Liver (tissue), 9 donors: ENCODE data around the gene MIPEP. TPM values are rescaled to one million over a fixed set of nuclear protein-coding genes. Genes with fewer than 3 reads are reported as not detected.
A peak's percentile ranks its signal among the peaks of the same experiment; 100 is the strongest.

Experiments
- DNase-seq: peaks from one replicate; pipeline ENCODE4 v3.0.0-alpha.2; 2017; ENCODE audit warnings: low spot score
- H3K27ac ChIP-seq, 2 donors: one replicate each; pipeline ENCODE4 v1.7.0; 2013; ENCODE audit warnings: inconsistent platforms in 2 of 2, low read length in 2 of 2, control low read depth in 1 of 2, low read depth in 1 of 2, mild to moderate bottlenecking in 1 of 2
- H3K27me3 ChIP-seq, 4 donors: one replicate each; pipeline versions ENCODE4 v1.6.1 to v1.7.0; 2013; ENCODE audit warnings: low read length in 3 of 4, inconsistent platforms in 1 of 4, mild to moderate bottlenecking in 1 of 4, moderate library complexity in 1 of 4; ENCODE audit not compliant: control insufficient read depth in 4 of 4, insufficient read depth in 4 of 4
- H3K36me3 ChIP-seq, 4 donors: one replicate each; pipeline versions ENCODE4 v1.6.1 to v1.7.0; 2013; ENCODE audit warnings: low read length in 3 of 4, mild to moderate bottlenecking in 3 of 4, low read depth in 1 of 4, moderate library complexity in 1 of 4; ENCODE audit not compliant: control insufficient read depth in 4 of 4, insufficient read depth in 3 of 4
- H3K4me1 ChIP-seq, 4 donors: one replicate each; pipeline versions ENCODE4 v1.6.1 to v1.7.0; 2013; ENCODE audit warnings: low read length in 3 of 4, mild to moderate bottlenecking in 3 of 4, moderate library complexity in 1 of 4; ENCODE audit not compliant: control insufficient read depth in 4 of 4, insufficient read depth in 4 of 4
- H3K4me3 ChIP-seq, 3 donors: one replicate each; pipeline versions ENCODE4 v1.6.1 to v1.7.0; 2013; ENCODE audit warnings: low read length in 3 of 3, control low read depth in 1 of 3, low read depth in 1 of 3, mild to moderate bottlenecking in 1 of 3
- H3K9ac ChIP-seq, 2 donors: one replicate each; pipeline ENCODE4 v1.7.0; 2013; ENCODE audit warnings: low read length in 2 of 2, mild to moderate bottlenecking in 2 of 2, moderate library complexity in 2 of 2, control low read depth in 1 of 2, low read depth in 1 of 2
- H3K9me3 ChIP-seq, 4 donors: one replicate each; pipeline versions ENCODE4 v1.6.1 to v1.7.0; 2013; ENCODE audit warnings: low read length in 3 of 4; ENCODE audit not compliant: control insufficient read depth in 4 of 4
- ATF3 ChIP-seq: IDR thresholded peaks from 2 replicates; pipeline ENCODE4 v1.6.1; 2016; ENCODE audit warnings: antibody characterized with exemption
- CTCF ChIP-seq: fragments of 150-350 bp; IDR thresholded peaks from 2 replicates; pipeline ENCODE4 v1.5.1; 2017; ENCODE audit warnings: improper control_type of control experiment, low read depth, low read length; ENCODE audit not compliant: missing input control
- EGR1 ChIP-seq, 2 donors: IDR thresholded peaks; 2 replicates each; pipeline ENCODE4 v1.6.1; 2016 to 2018; ENCODE audit warnings: antibody characterized with exemption in 2 of 2, low read depth in 2 of 2
- FOXA2 ChIP-seq: IDR thresholded peaks from 2 replicates; pipeline ENCODE4 v1.6.1; 2016; ENCODE audit warnings: antibody characterized with exemption
- HNF4G ChIP-seq: IDR thresholded peaks from 2 replicates; pipeline ENCODE4 v1.6.1; 2016; ENCODE audit warnings: antibody characterized with exemption
- JUND ChIP-seq, 2 donors: IDR thresholded peaks; 2 replicates each; pipeline ENCODE4 v1.6.1; 2016; ENCODE audit warnings: antibody characterized with exemption in 2 of 2
- NR2F2 ChIP-seq: IDR thresholded peaks from 2 replicates; pipeline ENCODE4 v1.6.1; 2016; ENCODE audit warnings: antibody characterized with exemption
- RAD21 ChIP-seq, 2 donors: IDR thresholded peaks; 2 replicates each; pipeline ENCODE4 v1.6.1; 2016; ENCODE audit warnings: antibody characterized with exemption in 2 of 2, mild to moderate bottlenecking in 2 of 2
- REST ChIP-seq: IDR thresholded peaks from 2 replicates; pipeline ENCODE4 v1.6.1; 2016; ENCODE audit warnings: antibody characterized with exemption, mild to moderate bottlenecking
- RXRA ChIP-seq, 2 donors: IDR thresholded peaks; 2 replicates each; pipeline ENCODE4 v1.6.1; 2017 to 2018; ENCODE audit warnings: antibody characterized with exemption in 2 of 2, mild to moderate bottlenecking in 1 of 2
- TAF1 ChIP-seq: conservative IDR thresholded peaks from 2 replicates; pipeline ENCODE4 v1.6.1; 2016; ENCODE audit warnings: antibody characterized with exemption, mild to moderate bottlenecking
- YY1 ChIP-seq: IDR thresholded peaks from 2 replicates; pipeline ENCODE4 v1.6.1; 2016; ENCODE audit warnings: antibody characterized with exemption, mild to moderate bottlenecking
- ZBTB33 ChIP-seq: IDR thresholded peaks from 2 replicates; pipeline ENCODE4 v1.6.1; 2016; ENCODE audit warnings: antibody characterized with exemption
- WGBS: extraction: QIAGEN DNeasy Blood & Tissue Kit; methylation state at CpG from one replicate; pipeline ENCODE4 v1.1.7; 2013; 5-methylcytosine and 5-hydroxymethylcytosine counted together
- polyA plus RNA-seq, 2 donors: library from polyadenylated mRNA; stranded (reverse) in 1 of 2; unstranded in 1 of 2; fragments of 200-250 nt in 1 of 2; fragments of >200 nt in 1 of 2; fragmentation: Nextera tagmentation in 1 of 2; extraction: Ambion mirVana in 1 of 2; gene quantifications; one replicate each; pipeline versions ENCODE4 v1.2.1 to v1.2.3, GENCODE V29; 2013 to 2015
- total RNA-seq, 2 donors: library from RNA; depleted of rRNA; stranded (reverse); fragments of >200 nt; gene quantifications; one replicate each; pipeline ENCODE4 v1.2.3, GENCODE V29; 2014
- donor health status: healthy.
- donor health status: healthy.
- donor health status: healthy.
- donor health status: healthy.
- donor health status: healthy.

MIPEP gene
- total and polyA plus RNA-seq, 4 donors, result 7.4 to 11.7 (median 10.2) TPM

- no peak overlapping the region for H3K27ac ChIP-seq
- H3K36me3 ChIP-seq, result no peaks in the 10 kb centered on the region
- DNase-seq, result no peak
- H3K9ac ChIP-seq, result no peak overlapping the region
- no peaks in the 10 kb centered on the region for H3K27me3 ChIP-seq
- H3K9me3 ChIP-seq, result no peaks in the 10 kb centered on the region
- TF ChIP-seq RAD21 (IDR thresholded peaks at IDR 0.05) (peak; percentile 52 to 66), CTCF (peak; percentile 17), NR2F2 (no peak), JUND (IDR thresholded peaks at IDR 0.05) (no peak)
- H3K4me1 ChIP-seq, result no peaks in the 10 kb centered on the region
- no peak overlapping the region for H3K4me3 ChIP-seq
- 95% methylated on average over 3 of the region's 3 CpGs for WGBS
Observed at GRCh38 chr13:23707674-23708073, 181.5 kb downstream of the MIPEP start.

GRCh38 chr13:23705583-23705982, 183.6 kb downstream of the MIPEP start:
- Histone ChIP-seq H3K27me3 (no peaks in the 10 kb centered on the region), H3K4me1 (no peaks in the 10 kb centered on the region), H3K9me3 (no peaks in the 10 kb centered on the region), H3K27ac (no peak overlapping the region), H3K9ac (no peak overlapping the region), H3K36me3 (no peaks in the 10 kb centered on the region), H3K4me3 (no peak overlapping the region)
- DNase-seq, result no peak
- WGBS, result 54% methylated on average over 2 of the region's 2 CpGs
- TF ChIP-seq HNF4G, result no peak

GRCh38 chr13:23703246-23703860, 185.8 kb downstream of the MIPEP start:
- H3K9ac ChIP-seq, result no peak overlapping the region
- WGBS, result 82% methylated on average over 11 of the region's 11 CpGs
- H3K4me1 ChIP-seq, result no peaks in the 10 kb centered on the region
- TF ChIP-seq RAD21 (IDR thresholded peaks at IDR 0.05) (no peak), JUND (IDR thresholded peaks at IDR 0.05) (no peak), HNF4G (no peak)
- H3K27ac ChIP-seq, result no peak overlapping the region
- DNase-seq, result no peak
- no peaks in the 10 kb centered on the region for H3K27me3 ChIP-seq
- H3K36me3 ChIP-seq, result no peaks in the 10 kb centered on the region
- no peak overlapping the region for H3K4me3 ChIP-seq
- no peaks in the 10 kb centered on the region for H3K9me3 ChIP-seq

- no peak overlapping the region for H3K4me3 ChIP-seq
- H3K4me1 ChIP-seq, result no peaks in the 10 kb centered on the region
- DNase-seq, result no peak
- no peak overlapping the region for H3K9ac ChIP-seq
- no peaks in the 10 kb centered on the region for H3K27me3 ChIP-seq
- 94% methylated on average over 12 of the region's 12 CpGs for WGBS
- H3K27ac ChIP-seq, result no peak overlapping the region
- no peaks in the 10 kb centered on the region for H3K9me3 ChIP-seq
- H3K36me3 ChIP-seq, result no peaks in the 10 kb centered on the region
- TF ChIP-seq CTCF (no peak), ZBTB33 (no peak), RAD21 (IDR thresholded peaks at IDR 0.05) (no peak), EGR1 (IDR thresholded peaks at IDR 0.05; ENCODE audit: low read depth in 2 of 2) (no peak), YY1 (no peak), TAF1 (no peak), RXRA (IDR thresholded peaks at IDR 0.05) (no peak), ATF3 (no peak), REST (no peak), FOXA2 (no peak)
Observed at GRCh38 chr13:23701636-23702035, 187.6 kb downstream of the MIPEP start.
